ENCODE measurements around the gene CD27.
"Not testable (repeated sequence)": the region's sequence is repeated elsewhere in the genome, so short reads cannot be mapped to it uniquely, and the experiment has no call there.

CD27 gene

DNA sequence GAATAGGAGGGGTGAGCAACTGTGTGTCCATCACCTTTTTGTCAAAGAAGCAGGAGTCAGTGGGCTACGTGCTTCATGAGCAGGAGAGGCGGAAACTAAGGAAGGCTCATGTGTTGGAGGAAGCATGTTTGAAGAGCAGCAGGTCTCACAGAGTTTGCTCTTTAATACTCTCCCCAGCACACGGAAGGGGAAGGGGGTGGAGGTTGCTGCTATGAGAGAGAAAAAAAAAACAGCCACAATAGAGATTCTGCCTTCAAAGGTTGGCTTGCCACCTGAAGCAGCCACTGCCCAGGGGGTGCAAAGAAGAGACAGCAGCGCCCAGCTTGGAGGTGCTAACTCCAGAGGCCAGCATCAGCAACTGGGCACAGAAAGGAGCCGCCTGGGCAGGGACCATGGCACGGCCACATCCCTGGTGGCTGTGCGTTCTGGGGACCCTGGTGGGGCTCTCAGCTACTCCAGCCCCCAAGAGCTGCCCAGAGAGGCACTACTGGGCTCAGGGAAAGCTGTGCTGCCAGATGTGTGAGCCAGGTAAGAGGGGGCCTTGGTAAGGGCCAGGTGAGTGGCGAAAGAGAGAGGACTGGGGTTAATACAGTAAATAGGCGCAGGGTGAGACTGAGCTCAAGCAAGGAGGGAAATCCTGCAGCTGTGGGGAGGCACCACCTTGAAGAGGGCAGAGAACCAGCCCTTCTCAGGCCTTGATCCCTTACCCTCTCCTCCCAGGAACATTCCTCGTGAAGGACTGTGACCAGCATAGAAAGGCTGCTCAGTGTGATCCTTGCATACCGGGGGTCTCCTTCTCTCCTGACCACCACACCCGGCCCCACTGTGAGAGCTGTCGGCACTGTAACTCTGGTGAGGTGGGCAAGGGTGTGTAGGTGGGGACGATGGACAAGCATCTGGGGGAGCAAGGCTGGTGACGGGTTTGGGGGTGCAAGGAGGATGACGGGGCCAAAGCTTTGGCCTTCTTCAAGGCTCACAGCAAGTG is at the start of gene CD27:
CD27 (plus strand) TSS at position 252 of the 985 bp plus-strand sequence; CDS start at position 393, 141 bp downstream.
- no peak for DNase-seq

DNA sequence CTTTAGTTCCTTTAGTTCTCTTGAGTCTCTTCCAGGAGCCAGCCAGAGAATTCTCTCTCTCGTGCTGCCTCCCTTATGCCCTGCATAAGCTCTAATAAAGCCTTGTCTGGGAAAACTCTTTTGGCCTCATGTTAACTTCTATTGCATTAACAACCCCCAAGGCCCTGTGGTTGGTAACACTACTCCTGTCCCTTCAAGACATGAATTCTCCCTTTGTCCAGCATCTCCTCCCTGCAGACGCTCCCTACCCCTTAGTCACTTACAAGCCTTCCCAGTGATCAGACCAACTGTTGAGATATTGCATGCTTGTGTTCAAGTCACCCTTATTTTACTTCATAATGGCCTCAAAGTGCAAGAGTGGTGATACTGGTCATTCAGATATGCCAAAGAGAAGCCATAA is 48.7 kb upstream of the CD27 start:
- DNase-seq = no peak

DNA sequence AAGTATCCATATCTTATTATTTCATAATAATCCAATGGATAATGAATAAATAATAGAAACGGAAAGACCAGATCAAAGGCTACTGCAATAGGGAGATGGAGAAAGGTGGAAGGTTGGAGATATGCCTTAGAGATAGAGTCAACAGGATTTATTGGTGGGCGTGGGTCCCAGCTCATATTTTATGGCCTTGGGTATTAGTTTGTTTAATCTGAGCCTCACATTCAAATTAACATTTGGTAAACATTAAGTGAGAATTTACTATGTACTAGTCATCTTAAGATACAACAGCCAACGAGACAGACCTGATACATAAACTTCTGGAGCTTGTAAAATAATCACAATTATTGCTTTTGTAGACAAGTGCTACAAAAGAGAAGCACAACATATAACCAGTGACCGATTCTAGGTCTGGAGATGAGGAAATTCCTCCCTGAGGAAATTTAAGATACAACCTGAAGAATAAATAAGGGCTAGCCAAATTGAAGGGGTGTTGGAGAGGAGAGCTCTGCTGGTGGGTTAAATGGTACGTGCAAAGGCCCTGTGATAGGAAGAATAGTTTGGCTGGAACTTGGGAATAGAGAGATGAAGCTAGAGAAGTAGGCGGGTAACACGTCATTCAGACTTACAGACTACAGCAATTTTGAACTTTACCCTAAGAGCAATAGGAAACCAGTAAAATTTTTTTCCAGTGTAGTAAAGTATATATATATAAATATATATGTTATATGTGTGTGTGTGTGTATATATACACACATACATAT is 44.7 kb upstream of the CD27 start:
- no peak for DNase-seq

DNA sequence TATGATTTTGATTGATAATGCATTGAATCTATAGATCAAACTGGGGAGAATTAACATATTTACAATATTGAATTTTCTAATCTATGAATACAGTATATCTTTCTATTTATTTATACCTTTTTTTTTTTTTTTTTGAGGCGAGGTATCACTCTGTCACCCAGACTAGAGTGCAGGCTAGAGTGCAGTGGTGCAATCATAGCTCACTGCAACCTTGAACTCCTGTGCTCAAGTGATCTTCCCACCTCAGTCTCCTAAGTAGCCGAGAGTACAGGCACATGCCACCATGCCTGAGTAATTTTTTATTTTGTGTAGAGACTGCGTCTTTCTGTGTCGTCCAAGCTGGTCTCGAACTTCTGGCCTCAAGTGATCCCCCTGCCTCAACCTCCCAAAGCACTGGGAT is 40.4 kb upstream of the CD27 start:
- no peak for DNase-seq

DNA sequence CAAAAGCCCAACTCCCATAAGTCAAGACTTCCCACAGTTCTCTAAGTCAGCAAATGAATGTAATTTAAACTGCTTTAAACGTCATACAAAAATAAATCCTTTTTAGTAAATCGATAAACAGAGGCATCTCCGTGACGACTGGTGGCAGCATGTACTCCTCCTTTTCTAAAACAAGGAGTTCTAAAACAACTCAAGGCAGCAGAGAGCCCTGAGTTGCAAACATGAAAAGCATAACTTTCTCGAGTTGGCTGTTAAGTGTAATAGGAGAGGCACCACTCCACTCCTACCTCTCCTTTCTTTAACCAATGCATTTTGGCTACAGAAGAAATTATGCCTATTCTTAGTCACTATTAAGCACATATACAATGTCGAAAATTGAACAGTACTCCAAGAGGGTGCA is 38.8 kb upstream of the CD27 start:
- DNase-seq = no peak

DNA sequence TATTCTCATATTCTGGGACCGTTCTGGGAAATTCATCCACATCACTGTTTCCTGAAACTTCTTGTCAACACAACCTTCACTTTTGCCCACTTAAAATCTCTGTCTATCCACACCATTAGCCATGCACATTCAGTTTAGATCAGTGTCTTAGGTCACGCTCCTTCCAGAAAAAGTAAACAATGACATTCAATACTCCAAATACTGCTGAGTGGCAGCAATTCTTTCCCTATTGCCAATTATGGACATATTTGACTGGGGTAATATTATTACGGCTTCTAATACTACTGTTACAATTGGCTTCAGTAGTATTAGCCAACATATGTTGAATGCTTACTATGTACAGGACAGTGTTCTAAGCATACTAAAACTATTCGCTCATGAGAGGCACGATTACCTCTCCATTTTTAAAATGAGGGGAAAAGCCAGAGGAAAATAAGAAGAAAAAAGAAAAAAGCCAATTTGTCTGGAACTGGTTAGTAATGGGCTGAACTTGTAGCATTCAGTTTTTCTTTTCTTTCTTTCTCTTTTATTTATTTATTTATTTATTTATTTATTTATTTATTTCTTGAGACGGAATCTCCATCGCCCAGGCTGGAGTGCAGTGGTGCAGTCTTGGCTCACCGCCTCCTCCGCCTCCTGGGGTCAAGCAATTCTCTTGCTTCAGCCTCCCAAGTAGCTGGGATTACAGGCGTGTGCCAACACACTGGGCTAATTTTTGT is 37.4 kb upstream of the CD27 start:
- peak; percentile 28 for DNase-seq

DNA sequence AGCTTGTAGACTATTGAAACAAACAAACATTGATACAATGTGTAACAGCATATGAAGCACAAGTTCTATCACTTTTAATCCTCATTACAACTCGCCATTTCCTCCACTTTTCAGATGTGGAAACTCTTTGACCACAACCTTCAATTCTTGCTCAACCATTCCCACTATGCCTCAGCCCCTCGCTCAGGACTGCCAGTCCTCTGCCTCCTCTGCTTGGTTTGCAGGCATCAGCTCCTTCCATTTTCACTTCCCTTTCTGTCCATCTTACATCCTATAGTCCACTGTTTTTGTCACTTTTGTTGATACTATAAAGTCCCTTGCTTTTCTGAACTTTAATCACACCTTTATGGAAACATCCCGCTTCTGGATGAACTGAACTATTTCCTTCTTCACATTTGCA is 28.2 kb upstream of the CD27 start:
- no peak for DNase-seq

DNA sequence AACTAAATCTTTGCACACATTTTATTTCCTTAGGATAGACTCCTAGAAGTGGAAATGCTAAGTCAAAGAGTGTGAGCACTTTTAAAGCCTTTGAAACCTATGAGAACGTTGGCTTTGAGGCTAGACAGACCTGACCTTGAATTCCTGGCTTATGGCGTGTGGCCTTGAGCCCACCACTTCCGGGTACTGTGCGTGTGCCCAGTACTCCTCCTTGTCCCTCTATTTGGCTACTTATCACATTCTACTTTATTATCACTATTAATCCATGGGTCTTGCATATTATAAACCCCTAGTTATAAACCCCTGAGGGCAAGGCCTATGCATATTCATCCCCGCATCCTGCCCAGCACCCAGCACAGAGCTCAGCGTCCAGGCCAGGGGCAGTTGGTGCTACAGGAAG is 26.0 kb upstream of the CD27 start:
- no peak for DNase-seq

DNA sequence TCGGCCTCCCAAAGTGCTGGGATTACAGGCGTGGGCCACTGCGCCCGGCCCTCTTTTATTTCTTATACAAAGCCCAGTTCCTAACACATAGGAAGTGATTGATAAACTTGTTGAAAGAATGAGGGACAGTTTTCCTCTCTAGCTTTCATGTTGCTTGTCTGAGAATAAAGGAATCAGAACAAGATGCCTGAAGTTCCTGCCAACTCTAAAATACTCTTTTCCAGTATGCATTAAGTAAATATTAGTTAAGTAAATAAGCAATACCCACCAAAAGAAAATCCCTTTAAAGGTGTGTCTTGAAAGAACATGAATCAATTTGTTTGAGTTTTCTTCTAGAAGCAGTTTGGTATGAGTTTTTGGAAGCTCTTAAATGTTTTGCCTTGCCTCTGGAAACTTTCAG is 24.4 kb upstream of the CD27 start:
- no peak for DNase-seq

DNA sequence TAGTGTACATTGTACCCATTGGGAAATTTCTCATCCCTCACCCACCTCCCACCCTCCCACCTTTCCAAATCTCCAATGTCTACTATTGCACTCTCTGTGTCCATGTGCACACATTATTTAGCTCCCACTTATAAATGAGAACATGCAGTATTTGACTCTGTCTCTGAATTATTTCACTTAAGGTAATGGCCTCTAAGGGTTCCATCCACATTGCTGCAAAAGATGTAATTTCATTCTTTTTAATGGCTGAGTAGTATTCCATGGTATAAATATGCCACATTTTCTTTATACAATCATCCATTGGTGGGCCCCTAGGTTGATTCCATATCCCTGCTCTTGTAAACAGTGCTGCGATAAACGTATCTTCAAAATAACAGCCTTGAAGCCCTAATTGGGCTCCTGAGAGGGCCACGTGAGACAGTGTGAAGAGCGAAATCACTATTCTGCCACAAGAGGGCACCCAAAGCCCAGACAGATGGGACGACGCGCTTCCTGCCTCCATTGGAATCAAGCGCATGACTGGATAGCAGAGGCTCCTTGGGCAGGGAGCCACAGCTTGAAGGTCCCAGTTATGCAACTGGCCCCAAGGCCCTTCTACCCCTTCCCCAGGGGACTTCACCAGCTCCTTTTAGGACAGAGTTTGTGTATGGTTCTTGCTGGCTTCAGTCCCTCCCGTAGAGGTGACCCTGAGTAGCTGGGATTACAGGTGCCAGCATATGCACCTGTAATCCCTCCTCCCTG is 21.3 kb upstream of the CD27 start:
- DNase-seq = peak; percentile 83

DNA sequence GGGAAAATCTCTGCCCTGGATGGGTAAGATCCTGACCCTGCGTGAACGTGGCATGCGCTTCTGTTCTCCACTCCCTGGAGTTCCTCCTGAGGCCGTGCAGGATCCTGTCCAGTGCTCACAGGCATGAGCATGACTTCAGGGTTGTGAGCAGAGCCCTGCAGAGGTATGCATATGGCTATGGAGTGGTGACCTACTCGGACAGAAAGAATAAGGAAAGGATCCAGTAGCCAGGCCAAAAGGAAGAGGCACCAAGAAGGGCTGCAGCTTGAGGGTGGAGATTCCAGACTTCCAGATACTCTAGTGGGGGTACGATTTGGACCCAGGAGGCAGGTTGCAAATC is 20.8 kb upstream of the CD27 start:
- DNase-seq = no peak

DNA sequence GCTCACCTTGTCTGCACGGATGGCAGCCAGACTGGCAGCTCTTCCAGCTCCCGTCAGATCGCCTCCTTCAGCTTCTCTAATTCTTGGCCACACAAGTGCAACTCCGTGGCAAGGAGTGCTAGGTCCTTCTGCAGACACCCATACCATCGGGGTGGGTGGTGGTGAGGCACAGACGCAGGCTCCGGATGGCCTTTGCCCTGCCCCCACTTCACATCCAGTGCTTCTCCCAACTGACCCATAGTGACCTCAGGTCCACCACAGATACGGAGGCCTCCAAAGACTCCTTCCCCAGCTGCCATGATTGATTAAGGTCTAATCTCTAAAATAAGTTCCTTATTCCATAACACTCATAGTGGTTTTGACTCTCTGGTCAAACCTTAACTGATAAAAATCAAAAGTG is 19.9 kb upstream of the CD27 start:
- DNase-seq = no peak

DNA sequence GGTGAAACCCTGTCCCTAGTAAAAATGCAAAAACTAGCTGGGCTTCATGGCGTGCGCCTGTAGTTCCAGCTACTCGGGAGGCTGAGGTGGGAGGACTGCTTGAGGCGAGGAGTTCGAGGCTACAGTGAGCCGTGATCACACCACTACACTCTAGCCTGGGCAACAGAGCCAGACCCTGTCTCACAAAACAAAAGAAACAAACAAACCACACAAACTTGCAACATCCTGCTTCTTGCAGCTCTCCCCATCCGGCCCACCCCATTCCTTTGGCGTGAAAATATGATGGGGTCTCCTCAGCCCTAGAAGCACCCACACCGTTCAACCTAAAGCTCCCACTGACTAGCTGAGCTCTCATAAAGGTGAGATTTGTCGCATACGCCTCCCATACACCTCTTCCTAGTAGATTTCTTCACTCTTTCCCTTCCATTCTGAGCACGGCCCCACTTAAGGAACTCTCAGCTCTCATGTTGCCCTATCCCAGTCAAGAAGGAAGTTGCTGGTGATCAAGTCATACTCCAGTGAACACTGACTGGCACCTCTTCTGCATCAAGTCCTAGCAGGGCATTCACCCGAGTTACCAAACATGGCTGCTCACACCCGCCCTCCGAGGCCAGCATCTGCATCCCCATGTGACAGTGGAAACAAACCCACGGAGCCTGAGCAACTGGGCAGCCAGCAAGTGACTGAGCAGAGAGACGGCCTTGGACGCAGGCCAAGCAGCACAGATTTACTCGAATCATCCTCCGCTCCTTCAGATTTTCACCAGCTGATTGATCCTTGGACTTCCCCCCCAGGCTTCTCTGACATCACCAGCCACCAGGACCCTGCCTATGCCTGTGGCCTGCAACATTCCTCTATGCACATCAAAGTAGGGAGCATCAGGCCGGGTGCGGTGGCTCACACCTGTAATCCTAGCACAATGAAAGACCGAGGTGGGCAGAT is 18.9 kb upstream of the CD27 start:
- no peak for DNase-seq

DNA sequence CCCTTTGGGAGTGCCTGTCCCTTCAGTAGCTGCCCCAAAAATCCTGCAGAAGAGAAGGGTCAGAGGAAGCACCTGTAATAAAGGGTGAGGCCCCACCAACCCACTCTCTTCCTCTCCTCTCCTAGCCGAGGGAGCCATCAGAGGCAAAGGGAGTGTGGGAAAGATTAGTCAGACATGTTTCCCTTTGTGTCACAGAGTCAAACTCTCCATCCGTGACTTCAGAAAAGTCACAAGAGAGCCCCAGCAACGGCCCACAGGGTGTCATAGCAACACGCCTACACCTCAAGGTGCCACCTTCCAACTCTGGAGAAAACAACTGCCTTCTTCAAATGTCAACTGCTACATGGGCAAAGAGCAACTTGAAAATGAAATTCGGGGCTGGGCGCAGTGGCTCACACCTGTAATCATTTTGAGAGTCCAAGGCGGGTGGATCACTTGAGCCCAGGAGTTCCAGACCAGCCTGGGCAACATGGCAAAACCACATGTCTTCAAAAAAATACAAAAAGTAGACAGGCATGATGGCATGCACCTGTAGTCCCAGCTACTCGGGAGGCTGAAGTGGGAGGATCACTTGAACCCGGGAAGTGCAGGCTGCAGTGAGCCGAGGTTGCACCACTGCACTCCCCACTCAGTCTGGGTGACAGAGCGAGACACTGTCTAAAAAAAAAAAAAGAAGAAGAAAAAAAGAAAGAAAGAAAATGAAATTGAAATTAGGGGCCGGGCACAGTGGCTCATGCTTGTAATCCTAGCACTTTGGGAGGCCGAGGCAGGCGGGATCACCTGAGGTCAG is 17.7 kb upstream of the CD27 start:
- DNase-seq = no peak

DNA sequence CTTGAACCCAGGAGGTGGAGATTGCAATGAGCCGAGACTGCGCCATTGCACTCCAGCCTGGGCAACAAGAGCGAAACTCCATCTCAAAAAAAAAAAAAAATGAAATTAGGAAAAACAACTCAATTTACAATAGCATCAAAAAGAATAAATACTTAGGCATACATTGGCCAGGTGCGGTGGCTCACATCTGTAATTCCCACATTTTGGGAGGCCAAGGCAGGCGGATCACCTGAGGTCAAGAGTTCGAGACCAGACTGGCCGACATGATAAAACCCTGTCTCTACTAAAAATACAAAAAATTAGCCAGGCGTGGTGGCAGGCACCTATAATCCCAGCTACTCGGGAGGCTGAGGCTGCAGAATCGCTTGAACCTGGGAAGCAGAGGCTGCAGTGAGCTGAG is 17.0 kb upstream of the CD27 start:
- not testable (repeated sequence) for DNase-seq

DNA sequence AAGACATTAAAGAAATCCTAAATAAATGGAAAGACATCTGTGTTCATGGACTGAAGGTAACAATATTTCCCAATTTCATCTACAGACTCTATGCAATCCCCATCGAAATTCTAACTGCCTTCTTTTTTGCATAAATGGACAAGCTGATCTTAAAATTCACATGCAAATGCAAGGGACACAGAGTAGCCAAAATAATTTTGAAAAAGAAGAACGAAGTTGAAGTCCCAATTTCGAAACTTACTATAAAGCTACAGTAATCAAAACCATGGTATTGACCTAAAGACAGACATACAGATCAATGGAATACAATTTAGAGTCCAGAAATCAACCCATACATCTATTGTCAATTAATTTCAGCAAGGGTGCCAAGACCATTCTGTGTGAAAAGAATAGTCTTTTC is 16.4 kb upstream of the CD27 start:
- DNase-seq = no peak

DNA sequence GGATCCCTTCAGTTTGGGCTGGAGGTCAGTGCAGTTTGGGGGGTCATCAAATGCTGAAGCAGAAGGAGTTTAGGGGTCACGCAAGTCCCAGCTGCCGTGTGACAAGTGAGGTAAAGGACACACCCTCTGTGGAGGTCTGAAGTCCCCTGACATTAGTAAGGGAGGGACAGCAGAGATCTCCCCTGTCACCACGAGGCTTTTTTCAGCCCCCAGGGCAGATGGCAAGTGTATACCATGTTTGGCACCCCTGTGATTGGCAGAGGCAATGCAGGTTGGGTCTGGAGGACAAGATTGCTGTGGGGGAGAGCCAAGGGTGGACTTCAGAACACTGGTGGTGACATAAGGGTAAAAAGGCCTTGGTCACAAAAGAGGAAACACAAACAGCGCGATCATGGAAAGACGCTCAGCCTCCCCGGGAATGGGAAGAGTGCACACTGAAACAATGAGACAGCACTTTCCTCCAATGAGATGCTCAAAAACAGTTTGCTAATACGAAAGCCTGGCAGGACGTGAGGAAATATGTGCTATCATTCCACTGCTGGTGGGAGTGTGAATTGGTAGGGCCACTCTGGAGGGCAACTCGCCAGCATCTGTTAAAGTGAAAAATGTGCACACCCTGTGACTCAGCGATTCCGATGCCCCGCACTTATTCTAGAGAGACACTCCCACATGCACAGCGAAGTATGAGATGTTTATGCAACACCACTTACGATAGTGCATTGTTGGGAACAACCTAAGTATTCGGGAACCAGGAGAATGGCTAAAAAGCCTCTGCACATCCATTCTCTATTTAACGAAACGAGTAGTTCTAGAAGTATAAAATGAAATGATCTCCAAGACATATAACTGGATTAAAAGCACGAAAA is 14.4 kb upstream of the CD27 start:
- DNase-seq = peak; percentile 20

DNA sequence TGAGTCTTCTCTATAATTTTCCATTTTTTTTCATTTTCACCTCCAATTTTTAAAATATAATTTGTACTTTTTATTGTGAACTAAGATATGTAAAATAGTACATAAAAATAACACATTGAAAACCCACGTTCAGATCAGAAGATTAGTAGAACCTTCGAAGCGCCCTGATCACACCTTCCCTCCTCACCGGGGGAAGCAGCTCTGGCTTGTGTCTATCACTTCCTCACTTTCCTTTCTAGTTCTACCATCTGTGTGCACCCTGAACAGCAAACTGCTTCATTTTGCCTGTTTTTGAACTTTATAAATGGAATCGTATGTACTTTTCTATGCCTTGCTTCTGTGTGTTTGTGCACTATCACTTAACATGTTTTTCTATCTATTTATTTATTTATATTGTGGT is 11.8 kb upstream of the CD27 start:
- no peak for DNase-seq

All from DMS153 (cell line).